Measurements from ENCODE around the gene GAD1.

GAD1 gene

DNA sequence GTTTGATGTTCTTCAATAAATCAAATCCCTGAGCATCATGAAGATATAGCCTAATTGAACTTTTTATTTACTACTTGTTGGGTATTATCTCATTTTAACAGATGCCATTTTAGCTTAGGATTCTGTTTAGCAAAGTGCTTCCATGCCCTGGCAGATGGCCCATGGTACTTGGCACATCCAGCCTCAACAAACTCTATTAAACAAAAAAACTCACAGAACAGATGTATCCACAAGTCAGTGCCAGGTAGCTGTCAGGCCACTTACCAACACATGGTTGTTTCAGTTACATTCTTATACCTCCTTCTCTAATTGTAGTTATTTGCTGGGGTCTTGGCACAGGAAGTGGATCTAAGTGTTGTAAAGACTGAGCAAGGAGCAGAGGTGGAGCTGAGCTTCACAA is 29.6 kb downstream of the GAD1 start:
- no peak for DNase-seq (ENCODE audit: low read depth)

DNA sequence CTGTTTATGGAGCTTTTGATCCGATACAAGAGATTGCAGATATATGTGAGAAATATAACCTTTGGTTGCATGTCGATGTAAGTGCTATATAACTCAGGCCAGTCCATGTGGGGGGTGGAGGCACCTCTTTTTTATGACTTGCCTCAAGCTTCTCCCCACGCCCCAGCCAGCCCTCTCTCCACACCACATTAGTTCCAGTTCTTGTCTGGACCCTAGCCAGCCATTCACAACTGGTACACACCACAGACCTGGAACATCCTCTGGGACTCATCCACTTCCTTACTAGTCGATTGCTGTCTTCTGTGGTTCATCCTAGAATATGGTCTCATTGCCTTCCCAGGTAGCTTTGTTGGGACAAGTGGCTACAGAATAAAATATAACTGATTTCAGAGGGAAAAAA is 31.0 kb downstream of the GAD1 start:
- no peak for DNase-seq (ENCODE audit: low read depth)

DNA sequence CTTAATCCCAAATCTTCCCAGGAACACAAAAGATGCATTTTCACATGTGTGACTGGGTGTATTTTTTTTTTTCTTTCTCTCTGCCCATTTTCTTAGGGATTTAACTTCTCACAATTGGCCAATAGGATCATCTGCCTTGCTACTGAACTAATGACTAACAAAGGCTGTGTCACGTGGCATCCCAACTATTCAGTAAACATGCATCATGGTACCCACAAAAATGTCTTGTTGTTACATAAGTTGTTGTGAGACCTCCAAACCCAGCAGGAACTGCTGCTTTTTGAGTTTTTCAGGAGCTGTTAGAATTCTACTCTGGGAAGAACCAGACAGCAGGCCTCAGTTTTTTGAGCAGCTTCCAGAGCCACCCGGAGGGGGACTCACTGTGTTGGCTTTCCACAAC is 31.9 kb downstream of the GAD1 start:
- no peak for DNase-seq (ENCODE audit: low read depth)

DNA sequence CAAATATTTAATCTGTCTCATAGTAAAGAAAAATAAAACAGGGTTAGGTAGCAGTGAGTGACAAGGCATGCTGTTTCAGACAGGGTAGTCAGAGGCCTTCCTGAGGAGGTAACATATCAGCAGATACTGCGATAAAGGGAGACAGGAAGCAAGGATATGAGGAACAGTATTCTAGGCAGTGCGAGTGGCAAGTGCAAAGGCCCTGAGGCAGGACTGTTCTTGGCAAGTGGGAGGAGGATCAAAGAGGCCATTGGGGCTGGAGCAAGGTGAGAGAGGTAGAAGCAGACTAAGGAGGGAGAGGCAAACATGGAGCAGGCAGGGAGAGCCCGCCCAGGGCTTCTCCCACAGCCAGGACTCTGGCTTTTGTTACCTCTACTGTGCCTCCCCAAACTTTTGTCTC is 33.6 kb downstream of the GAD1 start:
- no peak for DNase-seq (ENCODE audit: low read depth)

DNA sequence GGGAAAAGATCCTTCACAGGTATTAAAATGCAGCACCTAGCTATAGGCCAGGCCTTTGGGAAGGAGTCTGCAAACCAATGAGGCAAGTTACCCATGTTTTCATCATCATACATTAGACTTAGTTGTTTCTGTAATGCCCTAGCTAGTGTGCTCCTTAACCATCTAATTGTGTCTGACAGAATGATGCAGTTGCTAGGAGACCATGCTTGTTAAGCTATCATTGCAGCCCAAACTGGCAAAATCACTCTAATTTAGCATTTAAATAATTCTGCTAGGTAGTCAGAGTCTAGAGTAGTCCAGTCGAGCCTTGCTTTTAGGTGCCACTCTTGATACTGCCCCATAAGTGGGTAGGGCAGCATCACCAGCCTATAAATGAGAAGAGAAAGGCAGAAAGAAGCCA is 34.9 kb downstream of the GAD1 start:
- DNase-seq (ENCODE audit: low read depth): no peak

DNA sequence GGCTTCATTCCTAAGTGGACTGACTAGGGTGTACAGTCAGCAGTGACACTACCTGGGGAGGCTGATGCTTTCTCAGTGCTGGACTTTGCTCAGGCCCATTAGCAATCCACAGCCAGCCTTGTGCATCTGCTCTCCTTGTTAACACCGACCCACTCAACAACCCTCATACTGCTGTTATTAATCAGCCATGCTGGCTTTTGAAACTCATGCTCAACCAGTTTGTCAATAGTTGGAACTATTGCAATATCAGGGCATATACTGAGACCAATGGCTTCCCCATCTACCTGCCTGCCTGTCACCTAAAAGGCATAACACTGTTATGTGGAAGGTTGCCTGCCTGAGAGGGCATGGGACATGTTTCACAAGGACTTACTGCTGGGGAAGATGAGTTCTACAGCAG is 39.4 kb downstream of the GAD1 start:
- DNase-seq (ENCODE audit: low read depth): no peak

DNA sequence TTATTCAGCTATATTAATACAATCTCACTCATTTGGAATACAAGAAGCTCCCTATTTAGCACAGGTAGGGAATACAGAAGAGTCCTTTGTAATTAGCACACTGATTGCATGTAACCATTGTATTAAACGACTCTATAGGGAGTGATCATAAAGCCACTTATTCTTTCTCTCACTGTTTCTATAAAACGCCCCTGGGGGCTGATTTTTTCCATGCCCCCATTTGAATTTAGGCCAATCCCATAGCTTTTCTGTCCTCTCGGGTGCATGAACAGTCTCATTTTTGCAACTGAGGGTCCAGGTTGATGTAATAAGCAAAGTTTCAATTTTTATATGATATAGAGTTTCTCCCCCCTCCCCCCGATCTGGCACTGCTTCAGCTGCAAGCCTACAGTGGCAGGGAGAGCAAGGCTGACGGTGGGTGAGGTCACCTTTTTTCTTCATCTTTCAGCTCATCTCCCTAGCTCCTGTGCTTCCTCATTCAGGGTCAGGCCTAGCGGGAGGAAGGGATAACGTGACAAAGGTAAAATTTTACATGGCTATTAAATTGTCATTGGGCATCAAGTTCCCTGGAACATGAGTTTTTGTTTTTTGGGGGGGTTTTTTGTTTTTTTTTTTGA is 45.7 kb downstream of the GAD1 start:
- DNase-seq (ENCODE audit: low read depth): no peak

DNA sequence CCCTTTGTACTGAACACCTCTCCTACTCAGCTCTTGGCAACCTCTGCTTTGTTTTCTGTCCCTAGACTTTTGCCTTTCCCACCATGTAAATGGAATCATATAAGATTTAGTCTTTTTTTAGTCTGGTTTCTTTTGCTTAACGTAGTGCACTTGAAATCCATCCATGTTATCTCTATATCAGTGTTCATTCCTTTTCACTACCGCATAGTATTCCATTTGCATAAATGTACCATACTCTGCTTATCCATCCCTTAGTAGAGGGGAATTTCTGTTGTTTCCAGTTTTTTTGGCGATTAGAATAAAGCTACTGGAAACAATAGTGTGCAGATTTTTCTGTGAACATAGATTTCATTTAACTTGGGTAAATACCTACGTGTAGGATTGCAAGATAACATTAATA is 46.4 kb downstream of the GAD1 start:
- DNase-seq (ENCODE audit: low read depth): no peak

DNA sequence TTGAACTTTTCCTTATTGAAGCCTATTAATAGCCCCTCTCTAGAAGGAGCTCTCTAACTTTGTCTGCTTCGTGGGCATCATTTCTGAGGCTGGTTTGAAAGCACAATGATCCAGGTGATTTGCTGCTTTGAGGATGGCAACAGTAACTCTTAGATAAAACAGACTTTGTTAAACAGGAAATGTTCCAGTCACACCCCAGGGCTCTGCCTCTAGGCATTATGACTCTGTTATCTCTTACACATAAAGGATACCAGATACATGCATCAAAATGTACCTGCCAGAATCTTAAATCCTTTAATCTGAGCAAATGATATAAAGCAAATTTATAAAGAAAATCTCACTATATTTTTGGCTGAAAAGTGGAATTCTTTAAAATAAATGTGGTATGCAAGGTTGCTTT is 52.3 kb downstream of the GAD1 start:
- no peak for DNase-seq (ENCODE audit: low read depth)

DNA sequence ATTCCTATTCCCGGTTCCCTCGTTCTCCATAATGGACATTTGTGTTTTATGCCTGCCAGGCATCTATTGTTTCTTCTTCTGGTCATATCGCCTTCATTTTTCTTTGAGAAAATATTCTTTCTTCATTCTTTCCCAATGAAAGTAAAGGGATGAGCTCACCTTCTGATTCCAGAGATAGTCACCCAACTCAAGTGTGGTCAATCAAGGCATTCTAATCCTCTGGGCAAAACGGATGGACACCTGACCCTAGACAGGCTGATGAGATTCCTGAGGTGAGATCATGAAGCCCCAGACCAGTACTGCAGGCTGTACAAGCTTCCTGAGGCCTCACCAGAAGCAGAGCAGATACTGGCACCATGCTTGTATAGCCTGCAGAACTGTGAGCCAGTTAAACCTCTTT is 52.8 kb downstream of the GAD1 start:
- no peak for DNase-seq (ENCODE audit: low read depth)

DNA sequence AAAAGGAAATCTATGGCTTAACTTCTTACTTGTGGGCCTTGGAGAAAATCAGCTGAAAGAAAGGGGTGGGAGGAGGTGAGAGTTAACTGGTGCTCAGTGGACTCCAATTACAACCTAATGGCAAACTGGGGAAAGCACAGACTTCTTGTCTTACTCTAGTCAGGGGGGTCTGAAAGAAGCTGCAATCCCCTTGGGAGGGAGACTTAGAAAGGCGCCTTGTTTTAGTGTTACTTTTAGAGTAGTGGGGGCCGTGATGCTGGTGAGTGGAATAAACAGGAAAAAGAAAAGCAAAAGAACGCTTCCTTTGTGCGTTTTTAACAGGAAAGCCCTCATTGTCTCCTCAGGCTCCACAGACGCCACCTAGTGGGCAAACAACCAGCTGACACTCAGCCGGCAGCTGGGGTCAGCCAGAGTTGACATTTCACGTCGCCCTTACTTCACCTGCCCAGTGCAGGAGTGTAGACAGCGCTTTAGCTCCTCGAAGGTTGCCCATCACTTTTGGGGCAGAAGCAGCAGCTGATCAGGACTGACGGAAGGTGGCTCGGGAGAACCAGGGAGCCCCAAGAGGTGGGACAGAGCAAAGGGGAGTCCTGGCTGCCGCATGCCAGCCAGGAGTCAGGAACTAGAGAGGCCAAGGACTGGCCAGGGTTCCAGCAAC is 56.5 kb downstream of the GAD1 start:
- peak; percentile 62 for DNase-seq (ENCODE audit: low read depth)

DNA sequence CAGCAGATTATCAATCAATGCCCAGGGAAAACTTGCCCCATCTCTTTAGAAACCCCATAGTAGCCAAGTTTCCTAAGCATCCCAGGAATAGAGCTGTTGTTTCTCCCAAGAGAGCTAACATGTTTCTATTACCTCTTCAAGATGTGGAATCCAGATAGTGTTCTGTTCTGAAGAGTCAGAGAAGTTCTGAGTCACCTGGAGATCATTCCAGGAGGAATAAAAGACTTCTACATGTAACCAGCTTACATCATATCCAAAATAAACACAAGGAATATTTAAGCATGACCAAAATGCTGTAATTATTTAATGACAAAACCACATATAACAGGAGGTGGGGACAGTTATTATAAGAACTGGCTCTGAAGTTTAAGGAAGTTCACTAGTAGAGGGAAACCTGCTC is 61.4 kb downstream of the GAD1 start:
- no peak for DNase-seq (ENCODE audit: low read depth)

DNA sequence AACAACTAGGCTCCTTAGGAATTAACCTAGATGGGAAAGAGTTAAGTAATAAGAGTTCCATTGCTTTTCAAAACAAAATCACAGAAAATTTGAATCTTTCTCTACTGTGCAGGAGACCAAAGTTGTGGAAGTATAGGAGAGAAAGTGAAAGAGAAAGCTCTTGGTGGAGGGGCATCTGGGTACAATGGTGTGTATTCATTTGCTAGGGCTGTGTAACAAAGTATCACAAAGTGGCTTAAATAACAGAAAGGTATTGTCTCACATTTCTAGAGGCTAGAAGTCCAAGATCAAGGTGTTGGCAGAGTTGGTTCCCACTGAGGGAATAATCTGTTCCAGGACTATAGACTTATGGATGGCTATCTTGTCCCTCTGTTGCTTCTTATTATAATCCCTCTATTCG is 61.8 kb downstream of the GAD1 start:
- no peak for DNase-seq (ENCODE audit: low read depth)

DNA sequence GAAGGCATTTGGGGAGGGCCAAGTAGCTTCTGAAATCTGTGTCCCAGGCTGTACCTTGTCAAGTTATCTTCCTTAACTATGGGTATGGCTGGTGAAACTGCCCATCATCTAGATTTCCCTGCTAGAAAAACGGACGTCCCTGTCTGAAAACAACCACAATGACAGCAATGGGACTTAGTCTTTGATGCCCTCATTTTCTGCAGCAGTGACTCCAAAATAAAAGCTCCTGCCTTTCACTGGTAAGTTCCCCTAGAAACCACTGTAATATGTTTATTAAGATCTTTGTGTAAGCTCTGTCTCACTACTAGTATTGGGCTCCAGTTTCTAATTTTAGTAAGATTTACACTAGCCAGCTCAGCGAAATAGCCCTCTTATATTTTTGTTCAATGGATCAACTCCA is 65.2 kb downstream of the GAD1 start:
- DNase-seq (ENCODE audit: low read depth): no peak

DNA sequence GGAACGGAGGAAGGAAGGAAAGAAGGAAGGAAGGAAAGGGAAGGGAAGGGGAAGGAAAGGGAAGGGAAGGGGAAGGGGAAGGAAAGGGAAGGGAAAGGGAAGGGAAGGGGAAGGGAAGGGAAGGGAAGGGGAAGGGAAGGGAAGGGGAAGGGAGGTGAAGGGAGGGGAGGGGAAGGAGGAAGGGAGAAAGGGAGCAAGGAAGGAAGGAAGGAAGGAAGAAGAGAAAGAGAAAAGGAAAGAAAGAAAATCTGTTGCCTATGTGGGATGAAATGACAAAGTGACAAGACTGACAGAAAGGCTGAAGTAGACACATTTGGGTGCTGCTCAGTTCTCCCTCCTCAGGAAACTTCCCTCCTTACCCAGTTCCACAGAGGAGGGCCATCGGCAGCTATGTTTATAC is 66.1 kb downstream of the GAD1 start:
- DNase-seq (ENCODE audit: low read depth): no peak

DNA sequence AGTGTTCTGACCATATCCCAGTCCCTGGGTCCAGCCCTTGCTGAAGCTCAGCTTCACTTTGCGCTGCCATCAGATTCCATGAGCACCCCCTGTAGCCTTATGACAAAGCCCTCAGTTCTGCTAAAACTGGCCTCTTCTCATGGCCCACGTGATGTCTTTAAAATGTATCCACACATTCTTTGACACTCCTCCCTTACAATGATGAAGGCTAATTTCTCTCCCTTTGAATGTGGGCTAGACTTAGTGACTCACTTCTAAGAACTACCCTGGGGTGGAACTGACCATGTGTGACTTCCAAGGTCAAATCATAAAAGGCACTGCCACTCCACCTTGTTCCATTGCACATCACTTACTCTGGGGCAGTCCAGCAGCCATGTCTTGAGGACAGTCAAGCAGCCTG is 67.0 kb downstream of the GAD1 start:
- DNase-seq (ENCODE audit: low read depth): no peak

DNA sequence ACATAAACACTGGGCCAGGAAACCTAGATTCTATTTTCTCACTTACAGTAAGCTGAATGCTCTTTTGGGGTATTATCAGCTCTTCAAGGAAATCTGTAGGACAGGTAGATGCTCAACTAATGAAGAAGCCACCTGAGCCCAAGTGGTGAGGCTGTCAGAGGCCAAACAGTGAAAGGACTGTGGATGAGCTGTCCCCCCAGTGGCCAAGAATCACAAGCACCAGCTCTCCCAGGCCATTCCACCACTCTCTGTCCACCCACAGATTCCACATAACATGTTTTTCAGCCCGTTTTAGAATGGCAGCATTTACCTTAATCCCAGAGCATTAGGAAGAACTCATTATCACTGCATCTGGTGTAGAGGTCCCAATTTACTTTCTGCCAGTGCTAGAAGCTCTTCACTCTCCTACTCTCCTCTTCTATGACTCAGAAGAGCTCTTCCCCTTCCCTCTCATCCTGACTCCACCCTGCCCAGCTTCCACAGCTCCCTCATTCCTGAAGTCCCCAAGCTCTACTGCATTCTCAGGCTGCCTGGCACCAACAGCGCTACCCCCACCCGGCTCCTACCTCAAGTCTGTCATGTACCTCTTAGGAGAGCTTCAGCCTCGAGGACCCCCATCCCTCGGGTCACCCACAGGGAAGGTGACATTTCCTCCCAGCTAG is 68.6 kb downstream of the GAD1 start:
- DNase-seq (ENCODE audit: low read depth): no peak

DNA sequence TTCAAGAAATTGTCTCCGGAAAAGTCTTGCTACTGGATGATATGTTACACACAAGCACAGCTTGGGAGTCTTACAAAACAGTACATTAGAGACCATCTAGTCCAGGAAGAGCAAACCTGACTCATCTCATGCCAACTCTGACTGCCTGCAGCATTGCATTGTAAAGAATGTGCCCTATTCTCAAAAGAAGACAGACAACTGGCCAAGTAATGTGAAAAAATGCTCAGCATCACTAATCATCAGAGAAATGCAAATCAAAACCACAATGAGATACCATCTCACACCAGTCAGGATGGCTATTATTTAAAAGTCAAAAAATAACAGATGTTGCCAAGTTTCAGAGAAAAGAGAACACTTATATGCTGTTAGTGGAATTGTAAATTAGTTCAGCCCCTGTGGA is 69.7 kb downstream of the GAD1 start:
- no peak for DNase-seq (ENCODE audit: low read depth)

DNA sequence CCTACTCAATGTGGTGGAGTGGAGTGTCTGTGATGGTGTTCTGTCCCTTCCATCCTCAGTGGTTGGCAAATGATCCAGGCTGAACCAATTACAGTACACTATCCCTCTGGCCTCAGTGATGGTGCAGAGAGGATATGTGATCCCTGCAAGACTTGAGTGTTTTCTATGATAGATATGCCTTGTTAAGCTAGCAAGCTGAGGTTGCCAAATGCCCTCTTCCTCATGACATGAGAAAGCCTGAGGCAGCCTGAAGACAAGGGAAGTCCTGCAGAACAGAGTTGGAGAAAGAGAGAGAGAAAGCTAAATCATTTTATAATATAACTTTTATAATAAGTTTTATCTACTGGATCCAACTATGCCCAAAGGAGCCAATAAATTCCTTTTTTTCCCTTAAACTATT is 70.8 kb downstream of the GAD1 start:
- no peak for DNase-seq (ENCODE audit: low read depth)

DNA sequence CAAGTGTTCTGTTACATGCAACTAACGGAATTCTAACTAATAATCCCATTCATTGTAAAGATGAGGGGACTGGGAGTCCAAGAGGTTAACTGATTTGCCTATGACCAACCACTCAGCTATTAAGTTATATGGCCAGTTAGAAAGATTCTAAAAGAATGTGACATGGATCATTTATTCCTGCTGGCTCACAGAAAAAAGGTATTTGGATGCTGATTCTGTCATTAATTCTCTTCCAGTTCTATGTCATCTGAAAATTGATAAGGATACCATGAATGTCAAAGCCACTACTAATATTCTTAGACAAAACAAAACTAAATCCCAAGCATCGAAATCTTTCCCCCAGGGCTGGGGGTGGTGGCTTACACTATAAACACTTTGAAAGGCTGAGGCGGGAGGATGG is 71.2 kb downstream of the GAD1 start:
- no peak for DNase-seq (ENCODE audit: low read depth)

DNA sequence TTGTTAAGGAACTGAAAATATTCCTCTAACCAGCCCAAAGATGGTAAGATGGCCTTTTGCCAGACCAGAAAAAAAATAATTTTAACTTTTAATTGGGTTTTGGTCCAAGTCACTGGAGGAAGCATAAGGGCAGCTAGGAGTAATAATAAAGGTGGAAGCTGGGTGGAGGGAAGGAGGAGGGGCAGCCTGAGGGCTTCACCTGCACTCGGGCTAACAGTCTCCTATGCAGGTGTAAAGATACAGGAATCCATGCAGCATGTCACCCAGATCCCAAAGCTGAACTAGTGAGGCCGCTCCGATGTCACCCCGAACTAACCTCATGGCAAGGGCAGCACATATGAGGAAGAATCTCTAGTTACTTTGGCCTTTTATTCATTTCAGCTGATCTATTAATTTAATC is 75.2 kb downstream of the GAD1 start:
- no peak for DNase-seq (ENCODE audit: low read depth)

DNA sequence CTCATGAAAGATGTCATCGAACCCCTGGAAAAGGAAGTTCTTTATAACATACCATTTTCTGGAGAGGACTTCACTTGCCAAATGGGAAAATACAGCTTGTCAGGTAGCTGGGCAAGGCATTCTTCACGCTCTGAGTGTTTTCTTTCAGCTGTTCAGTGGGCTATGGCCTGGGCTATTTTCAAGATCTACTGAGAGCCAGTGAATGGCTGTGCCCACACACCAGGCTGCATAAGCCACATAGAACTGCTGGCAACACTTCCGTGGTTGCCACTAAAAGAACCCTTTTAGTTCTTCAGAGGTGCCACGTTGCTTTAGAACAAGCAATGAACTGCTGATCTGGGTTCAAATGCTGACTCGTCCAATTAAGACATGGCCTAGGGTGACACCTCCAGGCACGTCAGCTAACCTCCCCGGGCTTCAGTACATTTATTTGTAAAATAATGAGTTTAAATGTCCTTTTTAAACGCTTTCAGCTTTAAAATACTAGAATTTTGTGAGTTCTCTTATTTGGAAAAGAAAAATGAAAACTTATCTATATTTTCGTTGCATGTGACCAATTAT is 75.8 kb downstream of the GAD1 start:
- no peak for DNase-seq (ENCODE audit: low read depth)

DNA sequence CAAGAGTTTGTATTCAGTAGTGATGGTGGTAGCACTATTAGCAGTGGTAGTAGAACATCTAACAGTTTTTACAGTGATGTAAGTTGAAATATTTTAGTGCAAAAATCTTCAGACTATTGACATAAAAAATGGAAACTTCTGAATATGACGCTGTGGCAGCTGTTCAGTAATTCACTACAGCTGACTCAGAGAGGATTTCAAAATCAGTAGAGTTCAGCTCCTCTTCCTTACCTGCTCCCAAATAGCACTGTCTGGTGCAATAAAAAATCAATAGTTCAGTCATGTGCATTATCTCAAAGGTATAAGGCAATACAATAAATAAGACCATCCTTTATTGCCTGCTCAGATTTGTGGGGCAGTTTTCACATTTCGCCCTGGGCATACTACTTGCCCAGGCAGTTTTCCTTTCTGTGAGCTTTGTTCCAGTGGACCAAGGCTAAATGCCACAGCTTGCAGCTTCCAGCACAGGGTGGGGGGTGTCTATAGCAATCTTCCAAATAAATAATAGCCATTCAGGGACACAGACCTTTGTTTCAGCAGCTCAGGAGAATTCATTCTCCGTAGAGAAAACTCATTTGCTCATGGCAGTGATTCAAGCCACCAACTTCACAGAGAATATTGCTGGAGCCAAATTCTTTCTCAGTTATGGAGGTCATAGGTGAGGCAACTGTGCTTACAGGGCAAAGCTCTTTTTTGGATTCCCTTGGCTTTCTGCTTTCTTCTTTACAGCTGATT is 78.5 kb downstream of the GAD1 start:
- DNase-seq (ENCODE audit: low read depth): no peak
